ENCODE data around the gene LDHAL6B.

DNA sequence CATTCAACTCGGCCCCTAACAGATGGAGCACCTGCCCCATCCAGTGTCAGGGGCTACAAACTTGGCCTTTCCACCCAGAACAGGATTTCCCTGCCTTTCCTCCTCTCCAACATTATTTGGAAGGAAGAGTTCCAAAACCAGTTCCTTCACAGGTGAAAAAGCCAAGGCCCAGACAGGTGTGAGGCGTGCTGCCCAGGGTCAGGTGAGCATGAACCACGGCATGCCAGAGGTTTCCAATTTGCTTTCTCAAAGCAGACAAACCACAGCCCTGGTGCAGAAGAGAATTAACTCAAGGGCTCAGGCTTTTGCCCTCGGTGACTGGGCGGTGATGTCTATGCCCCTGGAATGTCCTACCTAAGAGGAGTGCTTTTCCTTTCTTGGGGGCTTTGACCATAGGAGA, 43.2 kb downstream of the LDHAL6B start:
- TF ChIP-seq, protein P1, sequence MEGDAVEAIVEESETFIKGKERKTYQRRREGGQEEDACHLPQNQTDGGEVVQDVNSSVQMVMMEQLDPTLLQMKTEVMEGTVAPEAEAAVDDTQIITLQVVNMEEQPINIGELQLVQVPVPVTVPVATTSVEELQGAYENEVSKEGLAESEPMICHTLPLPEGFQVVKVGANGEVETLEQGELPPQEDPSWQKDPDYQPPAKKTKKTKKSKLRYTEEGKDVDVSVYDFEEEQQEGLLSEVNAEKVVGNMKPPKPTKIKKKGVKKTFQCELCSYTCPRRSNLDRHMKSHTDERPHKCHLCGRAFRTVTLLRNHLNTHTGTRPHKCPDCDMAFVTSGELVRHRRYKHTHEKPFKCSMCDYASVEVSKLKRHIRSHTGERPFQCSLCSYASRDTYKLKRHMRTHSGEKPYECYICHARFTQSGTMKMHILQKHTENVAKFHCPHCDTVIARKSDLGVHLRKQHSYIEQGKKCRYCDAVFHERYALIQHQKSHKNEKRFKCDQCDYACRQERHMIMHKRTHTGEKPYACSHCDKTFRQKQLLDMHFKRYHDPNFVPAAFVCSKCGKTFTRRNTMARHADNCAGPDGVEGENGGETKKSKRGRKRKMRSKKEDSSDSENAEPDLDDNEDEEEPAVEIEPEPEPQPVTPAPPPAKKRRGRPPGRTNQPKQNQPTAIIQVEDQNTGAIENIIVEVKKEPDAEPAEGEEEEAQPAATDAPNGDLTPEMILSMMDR (optimal IDR thresholded peaks at IDR 0.05 in 1 of 3, IDR thresholded peaks at IDR 0.05 in 1 of 3, conservative IDR thresholded peaks at IDR 0.05 in 1 of 3; ENCODE audit: extremely low read depth in 1 of 3, insufficient read depth in 2 of 3, low read length in 3 of 3): no peak
- no peak for TF ChIP-seq EZH2 (IDR thresholded peaks at IDR 0.05; ENCODE audit: low read length)

Data from keratinocyte (primary cell).